Measurements from ENCODE around the gene UBE2L3.
"Not testable (repeated sequence)": the region's sequence is repeated elsewhere in the genome, so short reads cannot be mapped to it uniquely, and the experiment has no call there.

UBE2L3 gene

DNA sequence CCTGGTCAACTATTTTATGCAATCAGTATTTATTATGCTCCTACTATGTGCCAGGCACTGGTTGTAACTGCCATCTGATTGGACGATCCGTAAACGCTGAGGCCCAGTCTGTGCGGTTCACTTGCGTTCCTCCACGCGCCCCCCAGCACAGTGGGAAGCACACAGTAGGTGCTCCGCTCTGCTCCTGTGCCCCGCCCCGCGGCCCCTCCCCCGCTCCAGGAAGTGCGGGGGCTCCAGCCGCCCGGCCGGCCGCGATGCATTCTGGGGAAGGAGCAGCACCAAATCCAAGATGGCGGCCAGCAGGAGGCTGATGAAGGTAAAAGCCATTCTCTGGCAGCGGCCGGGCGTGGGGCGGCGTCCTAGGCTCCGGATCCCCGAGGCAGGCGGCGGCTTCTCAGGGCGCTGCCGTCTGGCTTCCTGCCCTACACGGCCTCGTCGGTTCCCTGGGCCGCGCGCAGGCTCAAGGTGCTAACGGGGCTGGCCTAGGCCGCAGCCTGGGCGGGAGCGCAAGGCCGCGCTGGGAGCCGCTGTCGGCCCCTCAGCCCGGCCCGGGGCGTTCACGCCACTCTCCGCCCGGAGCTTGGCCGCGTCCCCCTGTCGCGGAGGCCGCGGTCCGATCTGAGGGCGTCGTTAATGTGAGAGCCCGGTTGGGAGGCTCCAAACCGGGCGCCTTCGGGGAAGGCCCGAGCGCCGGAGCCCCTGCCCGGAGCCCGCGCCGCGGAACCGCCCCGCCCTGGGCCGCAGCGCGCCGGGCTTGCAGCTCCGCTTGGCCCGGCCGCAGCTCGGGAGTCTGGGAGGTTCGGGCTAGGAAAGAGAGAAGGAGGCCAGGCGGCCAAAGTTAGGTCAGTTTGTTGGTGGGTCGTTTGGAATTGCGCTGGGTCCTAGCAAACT is at the start of gene UBE2L3:
Gene UBE2L3, plus strand, starts transcription at position 259 of the 891 bp plus-strand sequence. Its CDS starts 31 bp downstream, at position 290.
- peak; percentile 82 to 85 for DNase-seq (ENCODE audit: low read depth in 2 of 2)
- TF ChIP-seq, protein P1, sequence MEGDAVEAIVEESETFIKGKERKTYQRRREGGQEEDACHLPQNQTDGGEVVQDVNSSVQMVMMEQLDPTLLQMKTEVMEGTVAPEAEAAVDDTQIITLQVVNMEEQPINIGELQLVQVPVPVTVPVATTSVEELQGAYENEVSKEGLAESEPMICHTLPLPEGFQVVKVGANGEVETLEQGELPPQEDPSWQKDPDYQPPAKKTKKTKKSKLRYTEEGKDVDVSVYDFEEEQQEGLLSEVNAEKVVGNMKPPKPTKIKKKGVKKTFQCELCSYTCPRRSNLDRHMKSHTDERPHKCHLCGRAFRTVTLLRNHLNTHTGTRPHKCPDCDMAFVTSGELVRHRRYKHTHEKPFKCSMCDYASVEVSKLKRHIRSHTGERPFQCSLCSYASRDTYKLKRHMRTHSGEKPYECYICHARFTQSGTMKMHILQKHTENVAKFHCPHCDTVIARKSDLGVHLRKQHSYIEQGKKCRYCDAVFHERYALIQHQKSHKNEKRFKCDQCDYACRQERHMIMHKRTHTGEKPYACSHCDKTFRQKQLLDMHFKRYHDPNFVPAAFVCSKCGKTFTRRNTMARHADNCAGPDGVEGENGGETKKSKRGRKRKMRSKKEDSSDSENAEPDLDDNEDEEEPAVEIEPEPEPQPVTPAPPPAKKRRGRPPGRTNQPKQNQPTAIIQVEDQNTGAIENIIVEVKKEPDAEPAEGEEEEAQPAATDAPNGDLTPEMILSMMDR (IDR thresholded peaks at IDR 0.05; ENCODE audit: low read depth, low read length), result no peak
- H3K4me3 ChIP-seq (replicated peaks in 1 of 2; ENCODE audit: low read depth in 2 of 2, low read length in 2 of 2), result peak within 1 kb of the TSS; percentile 72 to 83

DNA sequence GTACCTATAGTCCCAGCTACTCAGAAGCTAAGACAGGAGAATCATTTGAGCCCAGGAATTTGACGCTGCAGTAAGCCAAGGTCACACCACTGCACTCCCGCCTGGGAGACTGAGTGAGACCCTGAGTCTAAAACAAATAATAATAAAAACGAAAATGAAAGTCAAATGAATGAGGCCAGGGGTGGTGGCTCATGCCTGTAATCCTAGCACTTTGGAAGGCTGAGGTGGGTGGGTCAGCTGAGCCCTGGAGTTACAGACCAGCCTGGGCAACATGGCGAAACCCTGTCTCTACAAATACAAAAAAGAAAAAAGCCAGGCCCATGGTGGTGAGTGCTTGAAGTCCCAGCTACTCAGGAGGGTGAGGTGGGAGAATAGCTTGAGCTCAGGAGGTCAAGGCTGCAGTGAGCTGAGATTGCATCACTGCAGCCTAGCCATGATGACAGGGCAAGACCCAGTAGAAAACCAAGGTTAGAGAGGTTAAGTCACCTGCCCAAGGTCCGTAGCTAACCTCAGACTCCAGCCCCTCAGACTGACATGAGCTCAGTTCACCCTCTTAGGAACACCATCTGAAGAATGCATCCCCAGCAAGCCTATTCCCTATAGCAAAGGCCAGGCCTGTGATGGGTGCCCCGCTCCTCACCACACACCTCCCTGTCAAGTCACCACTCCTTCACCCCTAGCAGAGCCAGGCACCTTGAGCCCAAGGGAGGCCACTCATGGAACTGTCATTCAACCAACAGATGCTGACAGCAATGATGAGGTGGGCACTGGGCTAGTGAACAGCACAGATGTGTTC is 40.6 kb upstream of the UBE2L3 start:
- not testable (repeated sequence) for DNase-seq (ENCODE audit: low read depth in 2 of 2); H3K4me3 ChIP-seq (replicated peaks in 1 of 2; ENCODE audit: low read depth in 2 of 2, low read length in 2 of 2)

DNA sequence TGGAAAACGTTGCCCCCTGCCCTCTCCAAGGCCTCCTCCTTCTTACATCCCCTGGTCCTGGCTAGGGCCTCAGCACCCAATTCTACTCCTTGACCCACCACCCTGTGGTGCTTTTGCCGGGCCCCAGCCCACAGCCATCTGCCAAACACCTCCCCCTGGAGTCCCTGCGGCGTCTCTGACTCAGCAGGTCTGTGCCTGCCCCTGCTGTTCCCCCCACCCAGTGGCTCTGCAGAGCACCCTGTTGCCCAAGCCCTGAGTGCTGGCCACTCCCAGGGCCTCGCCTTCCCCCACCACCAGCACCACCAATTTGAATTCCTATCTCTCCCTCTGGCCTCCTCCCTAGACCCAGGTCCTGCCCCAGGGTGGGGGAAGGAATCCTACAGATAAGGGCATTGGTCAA is 36.0 kb upstream of the UBE2L3 start:
- not testable (repeated sequence) for H3K4me3 ChIP-seq (replicated peaks in 1 of 2; ENCODE audit: low read depth in 2 of 2, low read length in 2 of 2)

DNA sequence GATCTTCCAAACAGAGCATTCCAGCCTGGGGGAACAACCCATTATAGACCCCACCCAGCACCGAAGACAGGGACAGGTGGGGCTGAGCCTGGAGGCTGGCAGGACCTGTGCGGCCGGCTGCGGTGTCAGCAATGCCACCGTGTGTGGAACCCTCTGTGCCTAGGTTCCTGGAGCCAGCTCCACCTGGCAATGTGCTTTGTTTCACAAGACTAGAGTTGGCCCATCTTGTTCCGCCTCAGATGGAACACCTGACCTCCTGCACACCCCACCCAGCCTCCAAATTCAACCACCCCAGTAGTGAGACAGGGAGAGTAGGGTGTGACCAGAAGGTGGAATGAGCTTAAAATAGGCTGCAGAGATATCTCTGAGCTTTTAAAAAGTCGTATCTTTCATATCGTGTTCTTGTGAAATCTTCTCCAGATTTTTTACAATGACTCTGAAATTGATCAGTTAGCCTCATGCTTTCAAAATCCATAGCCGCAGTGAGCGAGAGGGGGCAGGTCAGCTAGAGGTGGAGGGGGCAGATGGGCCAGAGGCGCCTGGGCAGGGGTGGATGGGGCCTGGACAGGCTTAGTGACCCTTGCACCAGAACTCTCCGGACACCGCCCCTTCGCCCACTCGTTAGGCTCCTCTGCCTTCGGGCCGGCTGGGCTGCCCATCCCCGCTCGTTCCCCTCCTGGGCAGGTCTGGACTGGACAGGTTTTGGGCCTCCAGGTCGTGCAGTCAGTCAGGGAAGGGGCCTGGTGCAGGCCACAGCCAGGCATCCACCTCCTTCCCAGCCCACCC is 34.5 kb upstream of the UBE2L3 start:
- not testable (repeated sequence) for DNase-seq (ENCODE audit: low read depth in 2 of 2); H3K4me3 ChIP-seq (replicated peaks in 1 of 2; ENCODE audit: low read depth in 2 of 2, low read length in 2 of 2)

More for the DNA sequence above, 36.0 kb upstream of the UBE2L3 start:
- not testable (repeated sequence) for DNase-seq (ENCODE audit: low read depth in 2 of 2)

DNA sequence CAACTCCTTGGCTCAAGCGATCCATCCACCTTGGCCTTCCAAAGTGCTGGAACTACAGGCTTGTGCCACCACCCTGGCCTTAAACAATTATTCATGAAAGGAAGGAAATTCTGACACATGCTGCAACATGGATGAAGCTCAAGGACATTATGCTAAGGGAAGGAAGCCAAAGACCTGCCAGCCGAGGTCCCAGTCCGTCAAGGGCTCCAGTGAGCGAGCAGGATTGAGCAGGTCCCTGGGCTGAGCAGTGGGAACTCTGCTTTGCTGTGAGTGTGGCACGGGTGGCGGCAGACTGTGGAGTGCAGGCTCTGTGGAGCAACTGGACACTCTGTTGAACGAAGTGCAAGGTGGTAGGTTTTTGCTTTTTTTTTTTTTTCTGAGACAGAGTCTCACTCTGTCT is 27.7 kb upstream of the UBE2L3 start:
- H3K4me3 ChIP-seq (replicated peaks in 1 of 2; ENCODE audit: low read depth in 2 of 2, low read length in 2 of 2); DNase-seq (ENCODE audit: low read depth in 2 of 2): not testable (repeated sequence)

DNA sequence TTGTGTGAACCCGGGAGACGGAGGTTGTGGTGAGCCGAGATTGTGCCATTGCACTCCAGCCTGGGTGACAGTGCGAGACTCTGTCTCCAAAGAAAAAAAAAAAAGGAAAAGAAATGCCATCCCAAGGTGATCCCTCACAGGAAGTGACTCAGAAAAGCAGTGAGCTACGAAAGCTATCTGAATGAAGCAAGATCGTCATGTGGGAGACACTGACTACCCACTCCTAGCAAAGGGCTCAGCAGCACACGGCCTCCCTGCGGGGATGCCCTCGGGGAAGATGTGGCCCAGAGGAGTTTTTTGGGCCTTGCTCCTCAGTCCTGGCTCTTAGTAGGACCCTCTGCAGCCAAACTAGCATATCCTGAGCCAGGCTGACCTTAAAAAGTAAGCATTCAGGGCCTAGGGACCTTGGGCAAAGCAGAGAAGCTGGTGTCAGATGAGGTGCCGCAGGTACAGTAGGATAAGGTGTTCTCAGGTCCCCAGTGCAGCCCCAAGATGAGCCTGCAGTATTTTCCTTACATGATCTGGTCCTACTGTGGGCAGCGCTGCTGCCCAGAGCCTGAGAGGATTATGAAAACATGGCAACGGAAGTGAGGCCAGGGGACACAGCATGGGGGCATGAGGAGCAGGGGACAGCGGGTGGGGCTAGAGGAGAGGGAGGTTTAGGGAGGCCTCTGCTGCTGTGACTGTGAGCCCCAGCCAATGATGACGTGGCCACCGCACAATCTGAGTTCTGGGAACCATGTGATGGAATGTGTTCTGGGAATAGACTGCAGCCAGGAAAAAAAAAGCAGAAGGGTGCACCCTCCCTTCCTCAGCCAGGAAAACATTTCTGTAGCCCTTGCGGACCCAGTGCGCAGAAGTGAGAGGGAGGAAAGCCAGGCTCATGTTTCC is 22.8 kb upstream of the UBE2L3 start:
- DNase-seq (ENCODE audit: low read depth in 2 of 2); H3K4me3 ChIP-seq (replicated peaks in 1 of 2; ENCODE audit: low read depth in 2 of 2, low read length in 2 of 2): not testable (repeated sequence)

DNA sequence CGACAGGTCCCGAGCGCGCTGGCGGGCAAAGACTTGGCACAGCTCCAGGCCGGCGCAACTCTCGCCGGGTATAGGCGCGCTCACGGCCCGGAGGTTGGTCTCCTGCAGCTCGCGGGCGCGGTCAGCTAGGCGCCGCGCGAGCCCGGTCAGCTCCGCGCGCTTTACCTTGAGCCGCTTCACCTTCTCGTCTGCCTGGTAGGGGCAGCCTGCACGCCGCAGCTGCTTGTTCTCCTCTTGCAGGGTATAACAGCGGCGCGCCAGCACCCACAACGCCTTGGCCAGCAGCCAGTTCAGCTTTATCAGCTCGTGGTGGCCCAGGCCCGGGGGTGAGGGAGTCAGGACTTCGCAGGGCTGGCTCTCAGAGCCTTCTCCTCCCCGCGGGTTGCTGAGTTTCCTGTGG is 18.0 kb upstream of the UBE2L3 start:
- DNase-seq (ENCODE audit: low read depth in 2 of 2), result not testable (repeated sequence)

DNA sequence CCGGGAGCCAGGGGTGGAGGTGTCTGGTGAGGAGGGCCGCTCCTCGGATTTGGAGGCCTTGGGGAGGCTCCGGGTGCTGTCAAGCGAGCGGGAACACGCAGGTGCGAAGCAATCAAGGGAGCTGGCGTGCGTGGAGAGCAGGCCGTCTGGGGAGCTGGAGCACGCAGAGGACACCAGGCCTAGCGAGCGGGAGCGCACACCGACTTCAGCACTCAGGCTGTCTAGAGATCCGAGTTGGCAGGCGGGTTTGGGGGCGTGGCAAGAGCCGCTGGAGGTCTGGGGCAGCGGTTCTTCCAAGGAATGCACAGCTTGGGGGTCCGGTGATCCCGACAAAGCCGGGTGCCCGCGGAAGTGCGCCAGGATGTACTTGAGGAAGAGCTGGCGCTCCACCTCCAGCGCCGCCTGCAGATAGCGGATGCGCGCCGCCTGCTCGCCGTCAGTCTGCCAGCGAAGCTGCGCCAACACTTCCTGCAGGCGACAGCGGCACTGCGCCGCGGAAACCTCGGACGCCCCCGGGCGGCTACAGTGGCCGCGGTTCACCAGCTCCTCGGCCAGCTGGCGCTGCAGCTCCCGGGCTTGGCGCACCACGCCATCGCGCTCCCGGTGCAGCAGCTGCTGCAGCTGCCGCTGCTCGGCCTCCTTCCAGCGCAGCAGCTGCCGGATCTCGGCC is 17.4 kb upstream of the UBE2L3 start:
- not testable (repeated sequence) for H3K4me3 ChIP-seq (replicated peaks in 1 of 2; ENCODE audit: low read depth in 2 of 2, low read length in 2 of 2); DNase-seq (ENCODE audit: low read depth in 2 of 2)

More for the DNA sequence above, 18.0 kb upstream of the UBE2L3 start:
- H3K4me3 ChIP-seq (replicated peaks in 1 of 2; ENCODE audit: low read depth in 2 of 2, low read length in 2 of 2), result not testable (repeated sequence)

DNA sequence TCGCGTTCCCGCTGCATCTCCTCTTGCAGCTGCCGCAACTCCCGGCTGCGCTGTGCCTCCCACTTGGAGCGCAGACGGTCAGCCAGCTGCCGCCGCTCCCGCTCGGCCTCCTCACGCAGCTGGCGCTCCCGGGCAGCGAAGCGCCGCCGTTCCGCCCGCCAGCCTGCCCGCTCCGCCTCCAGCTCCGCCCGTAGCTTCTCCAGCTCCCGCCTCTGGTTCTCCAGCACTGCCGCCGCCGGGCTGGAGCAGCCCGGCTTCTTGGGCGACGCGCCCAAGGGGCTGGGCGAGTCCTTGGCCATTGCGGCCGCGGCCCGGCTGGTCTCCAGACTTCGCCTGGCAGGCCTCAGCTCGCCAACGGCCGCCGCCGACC is 16.9 kb upstream of the UBE2L3 start:
- not testable (repeated sequence) for H3K4me3 ChIP-seq (replicated peaks in 1 of 2; ENCODE audit: low read depth in 2 of 2, low read length in 2 of 2); DNase-seq (ENCODE audit: low read depth in 2 of 2)

DNA sequence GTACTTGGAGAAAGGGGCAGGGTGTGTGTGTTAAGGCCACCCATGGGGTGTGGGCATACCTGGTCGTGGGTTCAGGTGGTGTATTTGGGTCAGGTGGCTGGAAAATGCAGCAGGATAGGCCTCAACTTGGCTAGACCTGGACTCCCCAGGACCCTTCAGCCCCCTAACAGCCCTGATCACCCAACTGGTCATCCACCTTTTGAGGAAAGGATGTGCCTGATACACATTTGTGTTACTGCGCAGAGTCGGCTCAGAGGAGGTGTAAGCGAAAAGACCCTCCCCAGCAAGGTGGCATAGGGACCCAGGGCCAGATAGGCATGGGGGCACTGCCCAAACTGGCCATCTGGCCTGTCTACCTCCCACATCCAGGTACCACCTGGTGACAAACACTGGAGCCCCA is 16.2 kb upstream of the UBE2L3 start, which contains the start of gene RIMBP3C:
Gene RIMBP3C, minus strand, starts transcription at position 101 of the 400 bp plus-strand sequence. CDS start 485 bp downstream, outside the sequence.
- H3K4me3 ChIP-seq (replicated peaks in 1 of 2; ENCODE audit: low read depth in 2 of 2, low read length in 2 of 2); DNase-seq (ENCODE audit: low read depth in 2 of 2): not testable (repeated sequence)

DNA sequence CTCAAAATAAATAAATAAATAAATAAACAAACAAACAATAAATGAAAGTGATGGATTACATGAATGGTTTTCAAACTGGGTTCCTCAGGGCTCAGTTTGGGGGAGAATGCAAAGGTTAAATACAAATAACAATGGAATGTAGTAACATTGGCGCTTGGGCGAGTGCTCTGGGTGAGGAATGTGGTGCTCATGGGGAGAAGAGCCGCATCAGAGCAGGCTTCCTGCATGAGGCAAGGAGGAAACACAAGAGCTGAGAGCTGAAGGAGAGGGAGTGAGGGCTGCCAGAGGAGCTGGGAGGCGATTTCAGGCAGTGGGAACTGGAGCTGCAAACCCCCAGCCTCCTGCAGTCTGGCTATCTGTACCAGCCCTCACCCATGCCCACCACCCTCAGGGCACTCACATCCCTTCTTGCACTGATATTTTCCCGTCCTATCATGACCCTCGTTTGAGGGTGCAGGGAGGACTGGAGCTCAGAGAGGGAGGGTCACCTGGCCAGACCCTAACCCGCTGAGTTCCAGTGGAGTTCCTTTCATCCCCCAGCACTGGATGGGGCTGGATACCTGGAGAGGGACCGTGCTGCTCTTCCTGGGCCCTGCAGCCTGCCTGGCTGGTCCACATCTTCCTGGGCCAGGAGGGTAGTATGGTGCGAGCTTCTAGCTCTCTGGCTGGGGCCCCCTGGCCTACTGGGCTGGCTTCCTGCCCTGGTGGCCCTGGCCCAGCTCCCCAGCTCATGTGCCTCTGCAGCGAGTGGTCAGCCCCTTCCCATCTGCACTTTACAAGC is 8.0 kb upstream of the UBE2L3 start:
- not testable (repeated sequence) for DNase-seq (ENCODE audit: low read depth in 2 of 2); H3K4me3 ChIP-seq (replicated peaks in 1 of 2; ENCODE audit: low read depth in 2 of 2, low read length in 2 of 2)

DNA sequence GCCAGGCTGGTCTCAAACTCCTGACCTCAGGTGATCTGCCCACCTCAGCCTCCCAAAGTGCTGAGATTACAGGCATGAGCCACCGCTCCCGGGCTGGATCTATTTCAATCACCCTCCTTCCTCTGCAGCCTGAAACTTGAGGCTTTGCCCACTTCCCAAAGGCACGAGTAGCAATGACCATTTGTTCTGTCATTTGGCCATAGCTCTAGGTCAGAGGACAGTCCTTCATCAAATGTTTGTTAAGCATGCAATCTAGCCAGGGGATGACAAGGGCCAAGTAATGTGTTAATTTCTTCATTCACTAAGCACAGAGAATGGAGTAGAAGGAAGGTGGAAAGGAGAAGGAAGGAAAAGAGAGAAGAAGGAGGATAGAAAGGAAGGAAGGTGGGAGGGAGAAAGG is 6.9 kb upstream of the UBE2L3 start:
- not testable (repeated sequence) for DNase-seq (ENCODE audit: low read depth in 2 of 2); H3K4me3 ChIP-seq (replicated peaks in 1 of 2; ENCODE audit: low read depth in 2 of 2, low read length in 2 of 2)

Measured in cardiac fibroblast (primary cell).